ENCODE results near the gene HAUS3. TPM values are rescaled to one million over a fixed set of nuclear protein-coding genes. Genes with fewer than 3 reads are reported as not detected.

Gene HAUS3
- total and polyA plus RNA-seq, 2 of the 8 experiments (the other 6 are each of a cell fraction or from before 2014, with no cell fraction given) = 3.2 to 14.8 TPM

- TF ChIP-seq, protein P1, sequence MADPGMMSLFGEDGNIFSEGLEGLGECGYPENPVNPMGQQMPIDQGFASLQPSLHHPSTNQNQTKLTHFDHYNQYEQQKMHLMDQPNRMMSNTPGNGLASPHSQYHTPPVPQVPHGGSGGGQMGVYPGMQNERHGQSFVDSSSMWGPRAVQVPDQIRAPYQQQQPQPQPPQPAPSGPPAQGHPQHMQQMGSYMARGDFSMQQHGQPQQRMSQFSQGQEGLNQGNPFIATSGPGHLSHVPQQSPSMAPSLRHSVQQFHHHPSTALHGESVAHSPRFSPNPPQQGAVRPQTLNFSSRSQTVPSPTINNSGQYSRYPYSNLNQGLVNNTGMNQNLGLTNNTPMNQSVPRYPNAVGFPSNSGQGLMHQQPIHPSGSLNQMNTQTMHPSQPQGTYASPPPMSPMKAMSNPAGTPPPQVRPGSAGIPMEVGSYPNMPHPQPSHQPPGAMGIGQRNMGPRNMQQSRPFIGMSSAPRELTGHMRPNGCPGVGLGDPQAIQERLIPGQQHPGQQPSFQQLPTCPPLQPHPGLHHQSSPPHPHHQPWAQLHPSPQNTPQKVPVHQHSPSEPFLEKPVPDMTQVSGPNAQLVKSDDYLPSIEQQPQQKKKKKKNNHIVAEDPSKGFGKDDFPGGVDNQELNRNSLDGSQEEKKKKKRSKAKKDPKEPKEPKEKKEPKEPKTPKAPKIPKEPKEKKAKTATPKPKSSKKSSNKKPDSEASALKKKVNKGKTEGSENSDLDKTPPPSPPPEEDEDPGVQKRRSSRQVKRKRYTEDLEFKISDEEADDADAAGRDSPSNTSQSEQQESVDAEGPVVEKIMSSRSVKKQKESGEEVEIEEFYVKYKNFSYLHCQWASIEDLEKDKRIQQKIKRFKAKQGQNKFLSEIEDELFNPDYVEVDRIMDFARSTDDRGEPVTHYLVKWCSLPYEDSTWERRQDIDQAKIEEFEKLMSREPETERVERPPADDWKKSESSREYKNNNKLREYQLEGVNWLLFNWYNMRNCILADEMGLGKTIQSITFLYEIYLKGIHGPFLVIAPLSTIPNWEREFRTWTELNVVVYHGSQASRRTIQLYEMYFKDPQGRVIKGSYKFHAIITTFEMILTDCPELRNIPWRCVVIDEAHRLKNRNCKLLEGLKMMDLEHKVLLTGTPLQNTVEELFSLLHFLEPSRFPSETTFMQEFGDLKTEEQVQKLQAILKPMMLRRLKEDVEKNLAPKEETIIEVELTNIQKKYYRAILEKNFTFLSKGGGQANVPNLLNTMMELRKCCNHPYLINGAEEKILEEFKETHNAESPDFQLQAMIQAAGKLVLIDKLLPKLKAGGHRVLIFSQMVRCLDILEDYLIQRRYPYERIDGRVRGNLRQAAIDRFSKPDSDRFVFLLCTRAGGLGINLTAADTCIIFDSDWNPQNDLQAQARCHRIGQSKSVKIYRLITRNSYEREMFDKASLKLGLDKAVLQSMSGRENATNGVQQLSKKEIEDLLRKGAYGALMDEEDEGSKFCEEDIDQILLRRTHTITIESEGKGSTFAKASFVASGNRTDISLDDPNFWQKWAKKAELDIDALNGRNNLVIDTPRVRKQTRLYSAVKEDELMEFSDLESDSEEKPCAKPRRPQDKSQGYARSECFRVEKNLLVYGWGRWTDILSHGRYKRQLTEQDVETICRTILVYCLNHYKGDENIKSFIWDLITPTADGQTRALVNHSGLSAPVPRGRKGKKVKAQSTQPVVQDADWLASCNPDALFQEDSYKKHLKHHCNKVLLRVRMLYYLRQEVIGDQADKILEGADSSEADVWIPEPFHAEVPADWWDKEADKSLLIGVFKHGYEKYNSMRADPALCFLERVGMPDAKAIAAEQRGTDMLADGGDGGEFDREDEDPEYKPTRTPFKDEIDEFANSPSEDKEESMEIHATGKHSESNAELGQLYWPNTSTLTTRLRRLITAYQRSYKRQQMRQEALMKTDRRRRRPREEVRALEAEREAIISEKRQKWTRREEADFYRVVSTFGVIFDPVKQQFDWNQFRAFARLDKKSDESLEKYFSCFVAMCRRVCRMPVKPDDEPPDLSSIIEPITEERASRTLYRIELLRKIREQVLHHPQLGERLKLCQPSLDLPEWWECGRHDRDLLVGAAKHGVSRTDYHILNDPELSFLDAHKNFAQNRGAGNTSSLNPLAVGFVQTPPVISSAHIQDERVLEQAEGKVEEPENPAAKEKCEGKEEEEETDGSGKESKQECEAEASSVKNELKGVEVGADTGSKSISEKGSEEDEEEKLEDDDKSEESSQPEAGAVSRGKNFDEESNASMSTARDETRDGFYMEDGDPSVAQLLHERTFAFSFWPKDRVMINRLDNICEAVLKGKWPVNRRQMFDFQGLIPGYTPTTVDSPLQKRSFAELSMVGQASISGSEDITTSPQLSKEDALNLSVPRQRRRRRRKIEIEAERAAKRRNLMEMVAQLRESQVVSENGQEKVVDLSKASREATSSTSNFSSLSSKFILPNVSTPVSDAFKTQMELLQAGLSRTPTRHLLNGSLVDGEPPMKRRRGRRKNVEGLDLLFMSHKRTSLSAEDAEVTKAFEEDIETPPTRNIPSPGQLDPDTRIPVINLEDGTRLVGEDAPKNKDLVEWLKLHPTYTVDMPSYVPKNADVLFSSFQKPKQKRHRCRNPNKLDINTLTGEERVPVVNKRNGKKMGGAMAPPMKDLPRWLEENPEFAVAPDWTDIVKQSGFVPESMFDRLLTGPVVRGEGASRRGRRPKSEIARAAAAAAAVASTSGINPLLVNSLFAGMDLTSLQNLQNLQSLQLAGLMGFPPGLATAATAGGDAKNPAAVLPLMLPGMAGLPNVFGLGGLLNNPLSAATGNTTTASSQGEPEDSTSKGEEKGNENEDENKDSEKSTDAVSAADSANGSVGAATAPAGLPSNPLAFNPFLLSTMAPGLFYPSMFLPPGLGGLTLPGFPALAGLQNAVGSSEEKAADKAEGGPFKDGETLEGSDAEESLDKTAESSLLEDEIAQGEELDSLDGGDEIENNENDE (IDR thresholded peaks at IDR 0.05; ENCODE audit: insufficient replicate concordance, low read length) = no peak
- TF ChIP-seq NANOG (IDR thresholded peaks at IDR 0.05; ENCODE audit: insufficient read depth, low read depth, low read length, poor library complexity, severe bottlenecking) (no peak), SP2 (IDR thresholded peaks at IDR 0.05; ENCODE audit: low read length) (no peak), TCF12 (IDR thresholded peaks at IDR 0.05; ENCODE audit: low read depth, low read length) (no peak), CEBPB (IDR thresholded peaks at IDR 0.05; ENCODE audit: low read depth, low read length) (no peak), POLR2AphosphoS5 (IDR thresholded peaks at IDR 0.05; ENCODE audit: low read depth, low read length) (no peak), CHD1 (IDR thresholded peaks at IDR 0.05; ENCODE audit: low read depth, low read length) (no peak), SIN3A (conservative IDR thresholded peaks at IDR 0.05 in 1 of 2, IDR thresholded peaks at IDR 0.05 in 1 of 2; ENCODE audit: low read depth in 1 of 2, low read length in 2 of 2) (no peak), GABPA (IDR thresholded peaks at IDR 0.05; ENCODE audit: borderline replicate concordance, insufficient read depth, low read length) (no peak), POU5F1 (IDR thresholded peaks at IDR 0.05; ENCODE audit: low read depth, low read length) (no peak), FOSL1 (IDR thresholded peaks at IDR 0.05; ENCODE audit: insufficient read depth, low read depth, low read length) (no peak), SRF (IDR thresholded peaks at IDR 0.05; ENCODE audit: low read depth, low read length) (no peak), SP1 (IDR thresholded peaks at IDR 0.05; ENCODE audit: low read depth, low read length) (no peak)
Observed at GRCh38 chr4:2194496-2194895, 47.4 kb downstream of the HAUS3 start (continued).
